ENCODE measurements around the gene ZNF124.
A peak's percentile ranks its signal among the peaks of the same experiment; 100 is the strongest.
"Not testable (repeated sequence)": the region's sequence is repeated elsewhere in the genome, so short reads cannot be mapped to it uniquely, and the experiment has no call there.

The ZNF124 gene

DNA sequence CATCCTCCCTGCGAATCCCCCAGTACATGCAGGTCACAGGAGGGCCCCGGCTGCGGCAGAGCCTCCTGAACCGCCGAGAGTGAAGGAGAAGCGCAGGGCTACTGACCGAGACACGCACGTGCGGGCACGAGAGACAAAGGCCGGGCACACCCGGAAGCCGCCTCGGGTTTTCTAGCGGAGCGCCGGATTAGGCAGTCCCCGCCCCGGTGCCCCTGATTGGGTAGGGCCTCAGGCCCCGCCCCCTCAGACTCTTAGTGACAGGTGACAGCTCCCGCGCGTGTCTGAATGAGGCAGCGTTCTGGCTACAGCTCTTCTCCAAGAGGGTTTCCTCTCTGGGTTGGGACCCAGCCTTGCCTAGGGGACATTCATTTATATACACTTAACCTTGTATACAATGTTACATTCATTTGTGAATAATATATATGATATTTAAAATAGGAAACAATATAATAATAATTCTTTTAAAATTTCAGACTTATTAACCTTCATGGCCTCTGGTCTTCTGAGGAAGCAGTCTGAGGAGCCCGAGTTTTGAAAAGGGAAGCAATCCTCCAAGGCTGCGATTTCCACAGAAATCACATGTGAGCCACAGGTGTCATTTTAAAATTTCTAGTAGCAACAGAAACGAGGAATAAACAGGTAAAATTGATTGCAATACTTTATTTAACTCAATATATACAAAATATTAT is at the start of gene ZNF124:
Gene ZNF124, minus strand, starts transcription at position 146 of the 689 bp plus-strand sequence. Its CDS starts 143 bp downstream, at position 3.
- DNase-seq = peak; percentile 32

DNA sequence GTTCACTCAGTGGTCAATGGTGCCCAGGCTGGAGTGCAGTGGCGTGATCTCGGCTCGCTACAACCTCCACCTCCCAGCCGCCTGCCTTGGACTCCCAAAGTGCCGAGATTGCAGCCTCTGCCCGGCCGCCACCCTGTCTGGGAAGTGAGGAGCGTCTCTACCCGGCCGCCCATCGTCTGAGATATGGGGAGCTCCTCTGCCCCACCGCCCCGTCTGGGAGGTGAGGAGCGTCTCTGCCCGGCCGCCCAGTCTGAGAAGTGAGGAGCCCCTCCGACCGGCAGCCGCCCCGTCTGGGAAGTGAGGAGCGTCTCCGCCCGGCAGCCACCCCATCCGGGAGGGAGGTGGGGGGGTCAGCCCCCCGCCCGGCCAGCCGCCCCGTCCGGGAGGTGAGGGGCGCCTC is 48.5 kb upstream of the ZNF124 start:
- DNase-seq = not testable (repeated sequence)

DNA sequence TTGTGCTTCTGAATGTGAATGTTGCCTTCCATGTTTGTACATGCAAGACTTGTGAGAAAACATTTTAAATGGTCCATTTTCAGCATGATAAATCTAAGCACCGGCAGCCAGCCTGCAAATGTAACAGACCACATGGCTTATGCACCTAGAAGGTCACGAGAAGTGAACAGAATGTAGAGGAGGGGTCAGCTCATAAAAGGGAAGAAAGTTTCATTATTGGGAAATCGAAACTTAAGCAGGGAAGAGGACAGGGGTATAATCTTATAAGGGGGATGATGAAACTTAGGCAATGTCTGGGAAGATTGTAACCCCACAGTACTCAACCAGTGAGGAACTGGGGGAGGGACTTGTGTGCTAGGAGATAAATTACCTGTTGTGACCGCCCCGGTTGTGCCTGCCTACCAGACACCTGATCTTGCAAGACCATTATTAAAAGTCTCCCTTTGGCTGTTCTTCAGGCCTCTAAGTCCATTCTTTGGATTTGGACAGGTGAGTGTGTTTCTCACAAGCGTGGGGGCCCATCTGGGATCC is 46.4 kb upstream of the ZNF124 start:
- DNase-seq = no peak

DNA sequence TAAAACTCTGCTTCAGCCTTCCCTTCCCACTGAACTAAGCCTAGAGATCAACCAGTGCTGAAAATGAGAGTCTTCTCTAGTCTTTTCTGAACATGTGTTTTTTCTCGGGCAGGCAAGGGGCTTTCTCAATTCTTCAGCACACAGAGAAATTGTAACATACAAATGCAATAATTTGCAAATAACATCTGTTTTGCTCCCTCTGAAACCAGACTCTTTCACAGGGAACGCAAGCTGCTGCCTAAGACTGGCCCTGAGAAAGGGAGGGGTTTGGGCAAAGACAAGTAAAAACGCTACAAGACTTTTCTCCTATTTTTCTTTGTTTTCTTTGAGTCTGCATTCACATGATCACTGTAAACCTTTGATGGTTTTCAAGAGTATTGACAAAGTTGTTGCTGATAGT is 44.4 kb upstream of the ZNF124 start:
- DNase-seq = no peak

DNA sequence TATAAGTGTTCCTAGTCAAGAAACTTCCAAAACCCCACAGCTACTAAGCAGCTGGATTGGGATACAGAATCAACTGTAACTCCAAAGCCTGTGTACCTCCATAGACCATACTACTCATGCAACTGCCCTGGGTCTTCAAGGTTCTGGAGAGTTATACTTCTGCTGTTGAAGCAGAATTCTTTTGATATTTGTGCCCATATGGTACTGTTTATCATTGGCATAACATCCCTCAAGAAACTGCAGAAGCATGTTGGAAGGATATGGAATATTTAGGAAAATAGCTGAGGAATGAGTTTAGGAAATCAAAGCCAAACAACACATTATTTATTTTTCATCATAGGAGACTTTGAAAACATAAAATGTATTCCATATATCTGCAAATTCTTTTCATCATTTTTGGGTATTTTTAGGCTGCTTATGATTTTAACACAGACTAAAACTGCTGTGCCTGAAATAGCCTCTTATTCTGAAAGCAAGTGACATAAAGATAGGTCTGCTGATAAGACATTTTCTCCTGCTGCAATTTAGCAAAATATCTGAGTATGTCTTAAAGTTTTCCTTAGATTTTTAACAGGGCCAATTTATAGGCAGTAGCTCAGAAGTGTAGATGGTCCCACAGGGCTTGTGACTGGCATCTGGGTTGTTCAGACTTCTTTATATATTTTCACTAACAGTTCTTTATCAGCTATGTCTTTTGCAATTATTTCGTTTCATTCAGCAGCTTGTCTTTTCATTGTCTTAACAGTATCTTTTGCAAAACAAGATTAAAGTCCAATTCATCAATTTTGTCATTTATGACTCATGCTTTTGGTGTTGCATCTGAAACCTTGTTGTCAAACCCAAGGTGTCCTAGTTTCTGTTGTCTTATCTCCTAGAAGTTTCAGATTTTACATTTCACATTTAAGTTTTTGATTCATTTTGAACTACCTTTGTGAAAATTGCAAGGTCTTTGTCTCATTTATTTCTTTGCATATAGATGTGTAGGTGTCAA is 41.1 kb upstream of the ZNF124 start:
- DNase-seq = no peak

DNA sequence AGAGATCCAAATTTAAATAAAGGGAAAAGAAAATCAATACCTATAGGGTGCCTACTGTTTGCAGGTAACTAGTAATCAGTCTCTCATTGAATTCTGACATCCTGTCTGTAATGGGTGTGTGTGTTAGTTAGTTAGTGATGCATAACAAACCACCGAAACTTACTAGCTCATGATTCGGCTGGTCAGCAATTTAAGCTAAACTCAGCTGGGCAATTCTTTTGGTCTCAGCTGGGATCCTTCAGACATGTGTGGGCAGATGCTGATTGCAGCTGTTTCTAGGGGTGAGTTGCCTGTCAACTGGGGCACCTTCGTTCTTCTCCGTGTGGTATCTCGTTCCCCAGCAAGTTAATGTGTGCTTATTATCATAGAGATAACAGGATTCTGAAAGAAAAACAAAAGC is 40.2 kb upstream of the ZNF124 start:
- peak; percentile 52 for DNase-seq

DNA sequence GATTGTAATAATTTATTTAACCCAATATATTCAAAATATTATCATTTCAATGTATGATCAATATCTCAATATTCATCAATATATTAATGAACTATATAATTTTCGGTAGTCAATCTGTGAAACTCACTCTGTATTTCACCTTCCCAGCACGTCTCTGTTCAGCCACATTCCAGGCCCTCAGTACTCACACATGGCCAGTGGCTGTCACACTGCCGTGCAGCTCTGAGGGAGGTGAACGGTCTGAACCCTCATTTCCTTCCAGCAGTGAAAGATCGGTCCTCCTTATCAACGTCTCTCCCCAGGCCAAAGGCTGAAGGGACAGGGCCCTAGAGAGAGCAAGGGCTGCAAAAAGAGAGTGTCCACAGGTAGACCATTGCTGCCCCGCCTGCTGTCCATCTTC is 39.5 kb upstream of the ZNF124 start:
- DNase-seq = no peak

DNA sequence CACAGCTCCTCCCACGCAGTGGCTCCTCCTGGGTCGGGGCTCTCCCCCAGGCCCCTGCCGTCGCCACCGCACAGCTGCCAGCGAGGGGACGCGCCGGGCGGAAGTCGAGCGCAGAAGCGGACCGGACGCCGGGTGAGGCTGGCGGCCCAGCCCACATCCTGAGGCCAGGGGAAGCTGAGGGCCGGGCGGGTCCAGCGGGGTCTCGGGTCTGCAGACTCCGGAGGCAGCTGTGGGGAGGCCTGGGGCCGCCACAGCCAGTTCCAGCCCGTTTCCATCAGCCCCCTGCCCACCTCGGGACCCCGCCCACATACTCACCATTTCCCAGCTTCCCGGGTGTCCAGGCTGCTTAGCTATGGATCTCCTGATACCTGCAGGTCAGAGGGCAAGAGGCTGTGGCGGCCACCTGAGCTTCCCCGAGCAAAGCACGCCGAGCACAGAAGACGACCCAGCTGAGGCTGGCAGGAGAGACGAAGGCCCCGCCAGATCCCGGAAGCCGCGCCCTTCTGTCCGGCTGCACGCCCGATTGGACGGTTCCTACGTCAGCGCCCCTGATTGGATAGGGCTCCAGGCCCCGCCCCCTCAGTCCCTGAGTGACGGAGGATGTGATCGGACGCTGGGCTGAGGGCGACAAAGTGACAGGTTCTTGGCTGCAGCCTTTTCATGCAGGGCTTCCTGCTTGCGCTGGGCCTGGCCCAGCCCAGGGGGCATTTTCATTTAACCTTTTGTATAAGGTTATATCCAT is 38.7 kb upstream of the ZNF124 start:
- DNase-seq = peak; percentile 97

DNA sequence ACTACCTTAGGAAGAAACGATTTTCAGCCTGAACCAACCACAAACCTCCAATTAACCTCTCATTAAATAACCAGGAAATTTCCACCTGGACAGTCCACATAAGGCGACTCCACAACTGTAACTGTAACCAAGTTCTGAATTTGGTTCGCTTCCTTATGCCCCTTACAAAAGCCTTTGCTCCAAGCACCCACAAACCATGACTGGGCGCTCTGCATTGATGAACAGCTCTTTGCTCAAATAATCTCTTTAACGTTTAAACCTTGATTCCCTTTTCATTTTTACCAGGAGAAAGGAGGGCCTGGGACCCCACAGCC is 38.2 kb upstream of the ZNF124 start:
- DNase-seq = no peak

DNA sequence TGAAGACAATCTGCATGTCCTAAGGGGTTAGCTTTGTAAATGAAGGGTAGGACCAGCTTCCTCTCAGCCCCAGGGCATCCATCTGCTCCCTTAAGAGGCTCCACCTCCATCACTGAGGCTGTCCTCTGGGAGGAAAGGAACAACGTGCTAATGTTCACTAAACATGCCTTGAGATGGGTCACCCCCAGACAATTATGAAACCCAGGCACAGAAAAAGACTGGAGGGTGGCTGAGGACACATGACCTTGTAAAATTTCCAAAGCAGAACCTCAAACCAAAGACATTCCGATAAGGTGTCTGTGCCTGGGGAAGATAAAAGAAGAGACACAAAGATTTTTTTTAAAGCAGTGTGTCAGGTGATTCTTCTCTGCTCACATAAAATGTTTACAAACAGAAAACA is 37.6 kb upstream of the ZNF124 start:
- peak; percentile 38 for DNase-seq

DNA sequence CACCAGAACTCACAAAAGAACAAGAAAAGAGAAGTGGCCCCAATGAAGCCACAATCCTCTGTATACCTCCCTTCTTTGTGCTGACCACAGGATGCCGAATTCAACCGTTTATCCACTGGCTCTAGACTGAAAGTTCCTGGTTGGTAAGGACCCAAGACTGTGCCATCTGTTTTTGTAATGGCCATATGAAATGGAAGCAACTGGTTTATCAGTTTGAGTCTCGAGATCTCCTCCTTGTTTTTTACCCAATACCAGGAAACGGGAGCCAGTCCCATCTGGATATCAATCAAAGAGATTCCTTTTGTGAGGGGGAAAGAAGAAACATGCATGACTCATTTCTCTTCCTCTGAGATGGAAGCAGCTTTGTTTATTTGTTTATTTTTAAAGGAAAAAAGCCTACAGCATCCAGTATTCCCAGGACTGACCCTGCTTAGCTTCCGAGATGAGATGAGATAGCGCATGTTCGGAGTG is 32.4 kb upstream of the ZNF124 start:
- no peak for DNase-seq

DNA sequence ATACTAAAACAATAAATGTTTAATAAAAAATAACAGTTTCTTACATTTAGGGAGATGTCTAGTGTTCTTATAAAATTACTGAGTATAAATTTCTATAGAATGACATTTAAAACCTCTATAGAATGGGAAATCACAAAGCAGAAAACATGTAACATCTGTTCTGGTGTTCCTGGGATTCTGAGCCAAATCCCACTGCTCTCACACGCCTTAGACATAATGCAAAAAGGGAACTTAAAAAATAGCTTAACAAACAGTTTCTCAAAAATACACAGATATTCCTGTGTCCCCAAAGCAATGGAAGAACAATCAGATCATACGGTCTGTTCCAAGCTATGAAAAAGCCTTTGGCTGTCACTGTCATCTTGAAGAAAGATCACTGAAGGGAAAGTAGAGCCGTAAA is 27.0 kb upstream of the ZNF124 start:
- no peak for DNase-seq

DNA sequence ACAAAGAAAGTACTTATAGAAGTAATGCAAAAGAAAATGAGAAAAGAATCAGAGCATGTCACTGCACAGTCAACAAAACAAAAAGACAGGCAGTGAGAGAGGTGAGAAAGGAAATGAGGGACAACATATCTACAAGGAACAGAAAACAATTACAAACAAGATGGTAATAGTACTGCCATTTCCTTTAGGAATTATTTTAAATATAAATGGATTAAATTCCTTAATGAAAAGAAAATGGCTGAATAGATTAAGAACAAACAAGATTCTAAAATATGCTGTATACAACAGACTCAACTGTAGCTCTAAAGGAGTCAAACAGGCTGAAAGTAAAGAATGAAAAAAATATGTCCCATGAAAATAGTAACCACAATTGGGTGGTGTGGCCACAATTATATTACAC is 22.1 kb upstream of the ZNF124 start:
- DNase-seq = no peak

DNA sequence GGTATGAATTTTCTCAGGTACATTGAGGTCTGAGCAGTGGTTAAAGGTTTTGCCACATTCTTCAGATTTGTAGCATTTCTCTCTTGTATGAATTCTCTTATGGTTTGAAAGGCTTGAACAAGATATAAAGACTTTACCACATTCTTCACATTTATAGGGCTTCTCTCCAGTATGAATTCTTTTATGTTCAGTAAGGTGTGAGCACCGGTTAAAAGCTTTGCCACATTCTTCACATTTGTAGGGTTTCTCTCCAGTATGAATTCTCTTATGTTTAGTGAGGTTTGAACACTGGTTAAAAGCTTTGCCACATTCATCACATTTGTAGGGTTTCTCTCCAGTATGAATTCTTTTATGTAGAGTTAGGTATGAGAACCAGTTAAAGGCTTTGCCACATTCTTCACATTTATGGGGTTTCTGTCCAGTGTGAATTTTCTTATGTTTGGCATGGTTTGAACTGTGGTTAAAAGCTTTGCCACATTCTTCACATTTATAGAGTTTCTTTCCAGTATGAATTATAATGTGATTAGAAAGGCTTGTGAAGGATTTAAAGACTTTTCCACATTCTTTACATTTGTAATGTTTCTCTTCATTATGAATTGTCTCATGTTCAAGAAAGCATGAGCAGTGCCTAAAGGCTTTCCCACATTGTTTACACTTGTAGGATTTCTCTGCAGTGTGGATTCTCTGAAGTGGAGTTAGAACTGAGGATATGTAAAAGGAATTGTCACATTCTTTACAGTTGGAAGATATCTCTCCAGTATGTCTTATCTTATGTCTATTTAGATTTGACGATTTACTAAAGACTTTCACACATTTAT is 18.4 kb upstream of the ZNF124 start:
- DNase-seq = no peak

DNA sequence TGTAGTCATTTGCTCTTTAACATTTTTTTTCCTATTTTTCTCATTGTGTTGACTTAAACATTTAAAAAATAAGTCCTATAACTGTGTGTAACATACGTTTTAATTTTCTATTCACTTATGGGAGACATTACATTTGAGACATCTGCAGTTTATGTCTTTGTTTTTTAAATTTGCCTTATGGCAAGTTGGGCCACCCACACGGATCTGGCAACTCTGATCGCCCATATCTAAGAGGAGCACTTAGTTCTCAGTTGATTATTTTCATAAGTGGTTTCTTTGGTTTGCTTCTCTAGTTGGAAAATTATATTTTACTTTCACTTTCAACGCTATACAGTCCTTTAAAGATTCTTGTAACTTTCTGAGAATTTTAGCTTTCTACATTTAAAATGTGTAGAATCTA is 13.8 kb upstream of the ZNF124 start:
- DNase-seq = no peak

DNA sequence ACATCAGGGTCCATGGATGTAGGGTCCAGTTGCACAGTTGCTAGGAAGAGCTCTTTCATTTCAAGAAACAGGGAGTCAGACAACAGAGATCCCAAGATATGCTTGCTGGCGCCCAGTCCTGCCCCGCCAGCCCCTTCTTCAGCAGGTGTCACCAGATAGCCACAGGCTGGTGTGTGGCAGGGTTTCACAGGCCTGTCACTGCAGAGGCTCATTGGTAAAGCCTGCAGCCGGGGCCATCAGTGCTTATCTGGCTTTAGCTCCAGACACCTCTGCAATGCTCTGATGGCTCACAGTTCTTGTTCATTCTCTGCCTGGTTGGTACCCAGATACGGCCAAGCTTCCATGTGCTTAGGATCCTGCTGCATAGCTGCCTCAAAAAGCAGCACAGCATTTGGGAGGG is 12.4 kb upstream of the ZNF124 start:
- DNase-seq = no peak

DNA sequence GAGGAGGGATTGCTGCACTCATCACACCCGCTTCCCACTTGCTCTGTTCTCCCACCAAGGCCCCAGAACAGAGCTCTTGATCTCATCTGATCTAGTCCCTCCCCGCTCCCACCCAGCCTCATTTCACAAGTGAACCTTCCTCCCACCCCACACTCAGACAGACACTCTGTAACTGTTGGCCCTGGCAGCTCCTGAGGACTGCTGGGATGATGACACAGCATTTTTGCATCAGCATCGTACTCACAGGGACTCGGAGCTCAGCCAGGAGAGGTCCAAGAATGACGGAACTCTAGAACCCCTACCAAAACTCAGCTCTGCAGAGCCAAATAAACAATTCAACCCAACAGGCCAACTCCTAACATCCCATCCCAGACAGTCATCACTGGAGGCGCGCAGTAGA is 11.2 kb upstream of the ZNF124 start:
- no peak for DNase-seq

DNA sequence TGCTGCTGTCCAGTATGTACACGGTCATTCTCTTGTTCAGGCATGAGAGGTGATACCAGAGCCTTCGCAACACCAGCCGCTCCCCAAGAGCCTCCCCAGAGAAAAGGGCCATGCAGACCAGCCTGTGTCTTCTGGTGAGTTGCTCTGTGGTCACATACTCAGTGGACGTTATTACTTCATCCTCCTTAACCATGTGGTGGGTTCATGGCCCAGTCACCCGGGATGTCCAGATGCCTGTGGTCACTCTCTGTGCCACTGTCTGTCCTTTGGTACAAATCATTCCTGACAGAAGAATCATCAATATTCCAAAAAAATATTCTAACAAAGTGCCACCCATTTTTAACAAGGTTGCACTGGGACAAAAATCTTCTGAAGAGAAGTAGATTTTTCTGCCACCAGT is 8.8 kb upstream of the ZNF124 start:
- DNase-seq = no peak

DNA sequence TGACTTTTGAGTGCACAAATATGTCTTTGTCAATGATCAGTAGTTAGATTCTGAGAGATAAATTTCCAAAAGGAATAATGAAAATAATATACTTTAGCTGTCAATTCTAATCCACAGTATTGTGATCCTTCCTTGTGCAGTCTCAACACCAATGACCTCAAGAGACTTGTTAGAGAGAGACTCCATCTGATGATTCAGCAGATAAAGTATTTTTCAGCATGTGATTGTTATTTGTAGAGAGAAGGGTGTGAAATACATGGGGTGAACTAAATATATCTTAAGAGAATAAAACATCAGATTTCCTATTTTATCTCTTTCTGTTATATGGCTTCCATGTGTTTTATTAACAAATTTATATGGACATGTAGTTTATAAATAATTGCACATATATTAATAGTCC is 5.9 kb upstream of the ZNF124 start:
- no peak for DNase-seq

DNA sequence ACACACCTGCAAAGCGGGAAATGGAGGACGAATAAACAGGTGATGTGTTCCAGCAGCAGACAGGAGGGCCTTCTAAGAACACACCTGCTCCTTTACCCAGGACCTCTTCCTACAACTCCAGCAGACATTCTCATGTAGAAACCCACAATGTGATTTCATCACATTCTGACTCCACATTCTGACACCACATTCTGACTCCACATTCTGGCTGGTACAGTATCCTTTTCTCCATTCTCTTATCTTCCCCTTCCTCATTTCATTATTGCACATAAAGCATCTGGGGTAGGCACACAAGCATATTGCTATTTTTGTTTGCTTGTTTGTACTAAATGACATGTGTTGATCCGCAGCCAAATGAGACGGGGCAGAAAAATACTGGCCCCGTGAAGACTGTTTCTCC is 3.6 kb upstream of the ZNF124 start:
- no peak for DNase-seq

DNA sequence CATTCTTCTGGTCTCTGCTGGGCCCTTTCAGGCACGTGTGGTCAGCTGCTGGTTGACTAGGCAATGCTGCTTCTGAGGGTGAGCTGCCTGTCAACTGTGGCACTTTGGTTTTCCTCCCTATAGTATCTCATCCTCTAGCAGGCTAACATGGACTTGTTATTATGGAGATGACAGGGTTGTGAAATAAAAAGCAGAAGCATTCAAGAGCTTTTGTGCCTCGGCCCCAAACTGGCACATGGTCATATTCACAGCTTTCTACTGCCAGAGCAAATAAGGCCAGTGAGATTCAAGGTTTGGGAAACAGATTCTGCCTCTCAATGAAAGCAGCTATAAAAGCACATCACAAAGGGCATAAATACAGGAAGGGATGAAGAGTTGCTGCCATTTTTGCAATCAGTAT is 1.6 kb upstream of the ZNF124 start:
- DNase-seq = no peak

DNA sequence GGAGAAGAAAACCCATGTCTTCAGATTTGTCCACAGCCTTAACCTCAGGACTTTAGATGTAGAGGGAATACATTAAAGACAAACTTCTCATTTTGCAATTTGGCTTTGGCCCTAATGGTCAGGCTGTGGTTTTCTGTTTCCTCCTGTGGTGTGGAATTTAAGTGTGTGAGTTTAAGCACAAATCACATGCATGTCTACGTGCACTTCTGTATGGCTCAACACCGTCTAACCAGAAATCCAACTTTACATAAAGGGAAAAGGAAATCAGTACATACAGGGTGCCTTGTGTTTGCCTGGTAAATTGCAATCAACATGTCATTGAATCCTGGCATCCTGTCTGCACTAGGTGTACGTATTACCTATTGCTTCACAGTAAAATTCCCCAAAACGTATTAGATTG is 1.2 kb upstream of the ZNF124 start:
- DNase-seq = no peak
